OCI-LY1 (cell line): ENCODE results near the gene NT5DC2.

Experiments used
- H2AFZ ChIP-seq: fragments of 200-600 bp; sonication (generic), shearing (Covaris generic); 2 replicates; pipeline ENCODE4 v1.6.0; 2014; ENCODE audit warnings: antibody characterized with exemption, mild to moderate bottlenecking, low read length
- H3F3A ChIP-seq: fragments of 200-600 bp; sonication (generic), shearing (Covaris generic); 2 replicates; pipeline ENCODE4 v1.6.0; 2014; ENCODE audit warnings: mild to moderate bottlenecking, antibody characterized with exemption, low read length, moderate library complexity; ENCODE audit not compliant: insufficient read depth
- H3K27ac ChIP-seq: fragments of 200-600 bp; sonication (generic); 2 replicates; pipeline ENCODE4 v1.5.1; 2014; ENCODE audit warnings: low read length, mixed run types, mild to moderate bottlenecking, low read depth; ENCODE audit not compliant: poor library complexity, severe bottlenecking
- H3K27me3 ChIP-seq: fragments of 200-600 bp; sonication (generic); 2 replicates; pipeline ENCODE4 v1.6.0; 2014; ENCODE audit warnings: antibody characterized with exemption, mild to moderate bottlenecking, low read length, moderate library complexity; ENCODE audit not compliant: insufficient read depth
- H3K36me3 ChIP-seq: fragments of 200-600 bp; sonication (generic); 2 replicates; pipeline ENCODE4 v1.6.1; 2014; ENCODE audit warnings: mild to moderate bottlenecking, antibody characterized with exemption, low read length, moderate library complexity, mixed read lengths; ENCODE audit not compliant: insufficient read depth
- H3K4me1 ChIP-seq: fragments of 200-600 bp; sonication (generic); 2 replicates; pipeline ENCODE4 v1.5.1; 2014; ENCODE audit warnings: mild to moderate bottlenecking, low read length, moderate library complexity; ENCODE audit not compliant: insufficient read depth, severe bottlenecking
- H3K4me2 ChIP-seq: fragments of 200-600 bp; sonication (generic), shearing (Covaris generic); 2 replicates; pipeline ENCODE4 v1.6.1; 2014; ENCODE audit warnings: low read length
- H3K4me3 ChIP-seq: fragments of 200-600 bp; sonication (generic); 2 replicates; pipeline ENCODE4 v1.5.1; 2014; ENCODE audit warnings: low read length, low read depth, mild to moderate bottlenecking, mixed read lengths; ENCODE audit not compliant: poor library complexity, severe bottlenecking
- H3K79me2 ChIP-seq: fragments of 200-600 bp; shearing (Covaris generic); 2 replicates; pipeline ENCODE4 v1.6.1; 2016; ENCODE audit warnings: mixed run types, low read length, mixed read lengths; ENCODE audit not compliant: insufficient read depth
- H3K9ac ChIP-seq: fragments of 200-600 bp; sonication (generic), shearing (Covaris generic); 2 replicates; pipeline ENCODE4 v1.6.1; 2014; ENCODE audit warnings: mild to moderate bottlenecking, low read length, mixed read lengths
- H3K9me2 ChIP-seq: fragments of 200-600 bp; sonication (generic), shearing (Covaris generic); 2 replicates; pipeline ENCODE4 v1.6.1; 2014; ENCODE audit warnings: low read depth, mild to moderate bottlenecking, low read length, mixed read lengths
- H3K9me3 ChIP-seq: fragments of 200-600 bp; shearing (Covaris generic); 2 replicates; pipeline ENCODE4 v1.6.1; 2014; ENCODE audit warnings: low read length, mixed read lengths
- H4K20me1 ChIP-seq: fragments of 200-600 bp; sonication (generic), shearing (Covaris generic); 2 replicates; pipeline ENCODE4 v1.6.0; 2016; ENCODE audit warnings: mild to moderate bottlenecking, low read length; ENCODE audit not compliant: insufficient read depth
- EZH2 ChIP-seq: fragments of 200-600 bp; sonication (generic), shearing (Covaris generic); IDR thresholded peaks from 2 replicates; pipeline ENCODE4 v1.8.0; 2017; ENCODE audit warnings: borderline replicate concordance, mixed run types, mild to moderate bottlenecking, antibody characterized with exemption, low read length, moderate library complexity, mixed read lengths
- TF ChIP-seq, protein P1 (sequence below): fragments of 200-600 bp; sonication (generic), shearing (Covaris generic); IDR thresholded peaks from 2 replicates; pipeline ENCODE4 v1.5.1; 2017; ENCODE audit warnings: mild to moderate bottlenecking, antibody characterized with exemption, low read length, moderate library complexity, mixed read lengths

Gene NT5DC2

DNA sequence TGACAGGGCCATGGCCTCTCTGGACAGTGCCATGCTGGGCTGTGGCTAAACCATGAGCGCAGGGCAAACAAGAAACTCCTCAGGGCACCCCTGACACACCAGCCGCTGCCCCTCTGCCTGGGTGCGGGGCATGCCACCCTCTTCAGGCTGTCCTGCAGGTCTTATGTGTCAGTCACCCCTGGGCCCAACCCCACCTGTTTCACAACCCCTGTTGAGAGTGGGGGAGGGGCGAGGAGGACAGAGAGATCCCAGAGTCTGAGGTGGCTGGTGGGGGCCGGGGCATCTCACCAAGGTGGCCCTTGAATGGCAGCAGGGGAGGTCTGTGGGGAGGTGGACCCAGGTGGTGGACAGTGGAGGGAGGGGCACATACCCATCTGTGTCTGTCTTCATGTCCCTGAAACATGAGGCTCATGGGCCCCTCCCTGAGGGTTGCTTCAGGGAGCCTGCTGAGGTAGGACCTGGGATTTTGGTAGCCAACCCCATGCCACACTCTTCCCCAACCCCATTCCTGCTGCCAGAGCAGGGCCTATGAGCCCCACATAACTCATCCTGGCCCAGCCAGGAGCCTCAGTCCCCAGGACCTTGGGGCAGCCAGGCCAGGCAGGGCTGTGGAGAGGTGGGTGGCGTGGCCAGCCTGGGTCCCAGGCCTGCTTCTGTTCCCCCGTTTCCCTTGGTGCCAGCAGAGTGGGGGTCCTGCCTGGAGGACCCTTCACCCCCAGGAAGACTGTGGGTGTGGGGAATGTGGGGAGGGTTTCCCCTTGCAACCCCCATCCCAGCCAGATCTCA lies 40.2 kb downstream of the NT5DC2 start:
- TF ChIP-seq, protein P1, sequence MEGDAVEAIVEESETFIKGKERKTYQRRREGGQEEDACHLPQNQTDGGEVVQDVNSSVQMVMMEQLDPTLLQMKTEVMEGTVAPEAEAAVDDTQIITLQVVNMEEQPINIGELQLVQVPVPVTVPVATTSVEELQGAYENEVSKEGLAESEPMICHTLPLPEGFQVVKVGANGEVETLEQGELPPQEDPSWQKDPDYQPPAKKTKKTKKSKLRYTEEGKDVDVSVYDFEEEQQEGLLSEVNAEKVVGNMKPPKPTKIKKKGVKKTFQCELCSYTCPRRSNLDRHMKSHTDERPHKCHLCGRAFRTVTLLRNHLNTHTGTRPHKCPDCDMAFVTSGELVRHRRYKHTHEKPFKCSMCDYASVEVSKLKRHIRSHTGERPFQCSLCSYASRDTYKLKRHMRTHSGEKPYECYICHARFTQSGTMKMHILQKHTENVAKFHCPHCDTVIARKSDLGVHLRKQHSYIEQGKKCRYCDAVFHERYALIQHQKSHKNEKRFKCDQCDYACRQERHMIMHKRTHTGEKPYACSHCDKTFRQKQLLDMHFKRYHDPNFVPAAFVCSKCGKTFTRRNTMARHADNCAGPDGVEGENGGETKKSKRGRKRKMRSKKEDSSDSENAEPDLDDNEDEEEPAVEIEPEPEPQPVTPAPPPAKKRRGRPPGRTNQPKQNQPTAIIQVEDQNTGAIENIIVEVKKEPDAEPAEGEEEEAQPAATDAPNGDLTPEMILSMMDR: no peak
- no peak for TF ChIP-seq EZH2
- no peaks in the 10 kb centered on the region; the same call in 1 of the 2 replicates for H3K27me3 ChIP-seq
- no peak overlapping the region for H2AFZ ChIP-seq
- H3K4me2 ChIP-seq: no peak overlapping the region
- no peaks in the 10 kb centered on the region for H3K9me2 ChIP-seq
- H3F3A ChIP-seq: no peaks in the 10 kb centered on the region
- H3K36me3 ChIP-seq: peaks cover 46% of the 10 kb centered on the region; the same call in 1 of the 2 replicates
- H3K4me1 ChIP-seq: no peaks in the 10 kb centered on the region
- no peak overlapping the region for H3K9ac ChIP-seq
- H3K79me2 ChIP-seq: no peaks in the 10 kb centered on the region
- no peaks in the 10 kb centered on the region for H4K20me1 ChIP-seq
- no peaks in the 10 kb centered on the region for H3K9me3 ChIP-seq
- H3K4me3 ChIP-seq: no peak overlapping the region
- no peak overlapping the region for H3K27ac ChIP-seq

DNA sequence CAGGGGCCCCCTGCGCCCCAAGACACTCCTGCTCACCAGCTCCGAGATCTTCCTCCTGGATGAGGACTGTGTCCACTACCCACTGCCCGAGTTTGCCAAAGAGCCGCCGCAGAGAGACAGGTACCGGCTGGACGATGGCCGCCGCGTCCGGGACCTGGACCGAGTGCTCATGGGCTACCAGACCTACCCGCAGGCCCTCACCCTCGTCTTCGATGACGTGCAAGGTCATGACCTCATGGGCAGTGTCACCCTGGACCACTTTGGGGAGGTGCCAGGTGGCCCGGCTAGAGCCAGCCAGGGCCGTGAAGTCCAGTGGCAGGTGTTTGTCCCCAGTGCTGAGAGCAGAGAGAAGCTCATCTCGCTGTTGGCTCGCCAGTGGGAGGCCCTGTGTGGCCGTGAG lies 41.6 kb downstream of the NT5DC2 start:
- Histone ChIP-seq H3K36me3 (peaks cover 58% of the 10 kb centered on the region; the same call in 1 of the 2 replicates), H3K27ac (no peak overlapping the region), H3K9me2 (no peaks in the 10 kb centered on the region)

DNA sequence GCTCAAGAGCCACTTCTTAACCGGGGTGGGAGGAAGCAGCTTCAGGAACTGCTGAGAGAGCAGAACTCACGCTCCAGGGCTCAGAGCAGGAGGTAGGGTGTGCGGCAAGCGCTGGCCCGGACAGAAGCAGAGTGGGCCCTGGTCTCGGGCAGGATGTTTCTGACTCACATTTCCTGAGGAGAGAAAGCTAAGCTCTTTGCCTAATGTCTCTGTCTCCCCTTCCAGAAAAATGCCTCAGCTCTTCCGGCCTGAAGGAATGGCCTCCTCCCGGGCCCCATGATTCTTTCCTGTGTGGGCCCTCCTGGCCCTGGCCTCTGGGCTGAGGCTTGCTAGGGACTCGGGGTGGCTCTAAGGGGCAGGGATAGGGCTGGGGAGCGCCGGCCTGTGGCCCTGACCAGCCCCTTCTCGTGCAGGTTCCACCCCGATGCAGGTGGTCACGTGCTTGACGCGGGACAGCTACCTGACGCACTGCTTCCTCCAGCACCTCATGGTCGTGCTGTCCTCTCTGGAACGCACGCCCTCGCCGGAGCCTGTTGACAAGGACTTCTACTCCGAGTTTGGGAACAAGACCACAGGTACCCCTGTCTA lies 42.6 kb downstream of the NT5DC2 start:
- Histone ChIP-seq H3K4me2 (no peak overlapping the region), H3K27me3 (no peaks in the 10 kb centered on the region), H3K9ac (no peak overlapping the region), H3K4me1 (no peaks in the 10 kb centered on the region), H3K9me3 (no peaks in the 10 kb centered on the region), H3K27ac (no peak overlapping the region), H3F3A (no peaks in the 10 kb centered on the region), H4K20me1 (no peaks in the 10 kb centered on the region), H3K4me3 (no peak overlapping the region), H3K9me2 (no peaks in the 10 kb centered on the region), H3K79me2 (no peaks in the 10 kb centered on the region), H3K36me3 (peaks cover 68% of the 10 kb centered on the region; the same call in 1 of the 2 replicates), H2AFZ (no peak overlapping the region)
- TF ChIP-seq EZH2: no peak
- TF ChIP-seq, protein P1: no peak

More for the DNA sequence above, 41.6 kb downstream of the NT5DC2 start:
- no peak overlapping the region for H2AFZ ChIP-seq
- H3K9me3 ChIP-seq: no peaks in the 10 kb centered on the region
- no peaks in the 10 kb centered on the region for H3K79me2 ChIP-seq
- H3K4me3 ChIP-seq: no peak overlapping the region
- no peaks in the 10 kb centered on the region for H3K4me1 ChIP-seq
- H3K9ac ChIP-seq: no peak overlapping the region
- TF ChIP-seq, protein P1: no peak
- no peak for TF ChIP-seq EZH2
- no peaks in the 10 kb centered on the region for H3F3A ChIP-seq
- H3K27me3 ChIP-seq: no peaks in the 10 kb centered on the region; the same call in 1 of the 2 replicates
- no peak overlapping the region for H3K4me2 ChIP-seq
- H4K20me1 ChIP-seq: no peaks in the 10 kb centered on the region
